Loucy (cell line): Measurements from ENCODE around the gene KCNH8.

Experiments
- CTCF ChIP-seq: fragments of 200-600 bp; sonication (generic); conservative IDR thresholded peaks from 2 replicates; pipeline ENCODE4 v1.5.1; 2014; ENCODE audit warnings: mild to moderate bottlenecking, antibody characterized with exemption, low read length
- EZH2phosphoT487 ChIP-seq: fragments of 200-600 bp; IDR thresholded peaks from 2 replicates; pipeline ENCODE4 v1.6.1; 2018; ENCODE audit warnings: antibody characterized with exemption, mild to moderate bottlenecking, moderate library complexity, borderline replicate concordance

- TF ChIP-seq CTCF (no peak), EZH2phosphoT487 (no peak)
Observed at GRCh38 chr3:19264424-19264823, 116.1 kb downstream of the KCNH8 start.
